Measurements from ENCODE around the gene GCNT2.

DNA sequence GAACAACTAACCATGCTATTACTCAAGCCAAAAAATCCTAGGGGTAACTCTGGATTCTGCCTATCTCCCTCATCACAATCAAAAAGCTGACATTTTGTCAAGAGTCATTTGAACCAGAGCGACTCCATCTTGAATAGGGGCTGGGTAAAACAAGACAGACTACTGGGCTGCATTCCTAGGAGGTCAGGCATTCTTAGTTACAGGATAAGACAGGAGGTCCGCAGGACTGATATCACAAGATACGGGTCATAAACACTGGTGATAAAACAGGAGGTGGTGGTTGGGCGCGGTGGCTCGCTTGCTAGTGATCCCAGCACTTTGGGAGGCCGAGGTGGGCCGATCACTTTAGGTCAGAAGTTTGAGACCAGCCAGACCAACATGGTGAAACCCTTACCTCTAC lies 141.1 kb downstream of the GCNT2 start:
- TF ChIP-seq, protein P1, sequence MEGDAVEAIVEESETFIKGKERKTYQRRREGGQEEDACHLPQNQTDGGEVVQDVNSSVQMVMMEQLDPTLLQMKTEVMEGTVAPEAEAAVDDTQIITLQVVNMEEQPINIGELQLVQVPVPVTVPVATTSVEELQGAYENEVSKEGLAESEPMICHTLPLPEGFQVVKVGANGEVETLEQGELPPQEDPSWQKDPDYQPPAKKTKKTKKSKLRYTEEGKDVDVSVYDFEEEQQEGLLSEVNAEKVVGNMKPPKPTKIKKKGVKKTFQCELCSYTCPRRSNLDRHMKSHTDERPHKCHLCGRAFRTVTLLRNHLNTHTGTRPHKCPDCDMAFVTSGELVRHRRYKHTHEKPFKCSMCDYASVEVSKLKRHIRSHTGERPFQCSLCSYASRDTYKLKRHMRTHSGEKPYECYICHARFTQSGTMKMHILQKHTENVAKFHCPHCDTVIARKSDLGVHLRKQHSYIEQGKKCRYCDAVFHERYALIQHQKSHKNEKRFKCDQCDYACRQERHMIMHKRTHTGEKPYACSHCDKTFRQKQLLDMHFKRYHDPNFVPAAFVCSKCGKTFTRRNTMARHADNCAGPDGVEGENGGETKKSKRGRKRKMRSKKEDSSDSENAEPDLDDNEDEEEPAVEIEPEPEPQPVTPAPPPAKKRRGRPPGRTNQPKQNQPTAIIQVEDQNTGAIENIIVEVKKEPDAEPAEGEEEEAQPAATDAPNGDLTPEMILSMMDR (IDR thresholded peaks at IDR 0.05): no peak
- TF ChIP-seq POLR2A (IDR thresholded peaks at IDR 0.05): no peak
